CD4-positive, alpha-beta T cell treated with Interferon alpha-2 for 1 hour (primary cell): ENCODE results near the gene IL19.
"Not testable (repeated sequence)": the region's sequence is repeated elsewhere in the genome, so short reads cannot be mapped to it uniquely, and the experiment has no call there.

Source experiments
- DNase-seq, 2 donors: peaks; one replicate each; pipeline ENCODE4 v3.0.0-alpha.2; 2020 to 2022

Gene IL19

GRCh38 chr1:206741142-206741701 is 29.4 kb upstream of the IL19 start:
- no peak for DNase-seq

DNA sequence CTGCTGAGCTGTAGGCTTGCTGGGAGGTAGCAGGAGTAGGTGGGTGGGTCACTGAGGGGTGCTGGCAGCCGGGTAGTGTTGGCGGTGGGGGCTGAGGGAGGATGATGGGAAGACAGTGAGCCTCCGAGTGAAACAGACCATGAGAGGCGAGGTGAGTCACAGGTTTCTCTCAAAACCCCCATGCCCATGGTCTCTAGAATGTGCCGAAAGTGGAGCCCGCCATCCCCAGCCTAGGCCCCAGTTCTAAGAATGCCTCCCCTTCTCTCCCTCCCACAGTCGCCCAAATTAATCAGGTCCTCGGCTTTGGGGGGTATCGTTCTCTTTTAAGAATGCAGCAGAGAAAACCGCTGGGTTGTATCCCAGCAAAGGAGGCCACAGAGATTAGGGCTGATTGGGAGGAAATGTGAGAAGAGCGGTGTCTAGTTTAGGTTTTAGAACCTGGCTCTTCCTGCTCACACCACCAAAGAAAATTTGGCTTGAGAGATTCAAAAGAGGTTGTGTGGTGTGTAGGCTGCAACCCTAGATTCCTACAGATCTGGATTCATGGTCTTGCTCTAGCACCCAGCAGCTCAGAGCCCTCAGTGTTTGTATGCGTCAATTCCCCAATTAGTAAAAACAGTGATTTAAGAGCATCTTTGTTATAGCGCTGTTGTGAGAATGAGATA is 27.7 kb upstream of the IL19 start:
- no peak for DNase-seq

DNA sequence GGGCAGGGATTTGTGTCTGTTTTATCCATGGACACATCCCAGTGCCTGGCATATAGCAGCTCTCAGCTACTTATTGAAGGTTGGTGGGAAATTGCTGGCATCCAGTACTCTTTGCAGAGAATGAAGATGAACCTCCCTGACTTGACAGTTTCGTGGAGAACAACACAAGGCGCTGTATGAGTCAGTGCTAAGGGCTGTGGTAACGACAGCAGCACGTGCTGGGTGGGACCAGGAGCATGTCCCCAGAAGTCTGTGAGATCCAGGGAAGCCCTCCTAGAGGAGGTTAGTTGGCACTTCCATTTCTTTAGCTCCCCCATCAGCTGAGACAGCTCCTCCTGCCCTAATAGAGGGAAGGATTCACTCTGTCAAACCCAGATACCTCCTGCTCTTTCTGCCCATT is 25.9 kb upstream of the IL19 start:
- no peak for DNase-seq

- no peak for DNase-seq
These were observed 25.3 kb upstream of the IL19 start for GRCh38 chr1:206745301-206745700.

DNA sequence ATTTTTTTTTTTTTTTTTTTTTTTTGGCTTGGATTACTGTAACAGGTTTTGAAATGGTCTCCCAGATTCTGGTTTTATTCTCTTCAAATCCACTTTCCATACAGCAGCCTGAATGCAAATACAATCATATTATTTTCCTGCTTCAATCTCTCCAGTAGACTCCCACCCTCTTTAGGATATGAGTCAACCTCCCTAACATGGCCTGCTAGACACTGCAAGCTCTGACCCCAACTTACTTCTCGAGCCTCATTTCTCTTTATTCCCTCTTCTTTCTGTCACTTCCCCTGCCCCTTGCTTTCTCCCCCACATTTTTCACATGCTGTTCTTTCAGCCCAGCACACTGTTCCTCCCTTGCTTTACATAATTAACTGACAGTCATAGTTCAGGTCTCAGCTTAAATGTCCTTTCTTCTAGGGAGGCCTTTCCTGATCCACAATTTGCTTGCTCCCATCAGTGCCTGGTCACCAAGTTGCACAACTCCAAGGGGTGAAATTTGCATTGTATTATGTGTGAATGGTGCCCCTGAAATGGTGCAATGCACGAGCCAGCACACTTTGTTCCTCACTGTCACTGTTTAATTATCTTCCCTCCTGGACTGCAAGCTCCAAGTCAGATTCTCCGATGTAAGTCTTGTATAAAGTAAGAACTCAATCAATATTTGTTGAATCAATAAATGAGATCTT is 22.1 kb upstream of the IL19 start:
- no peak for DNase-seq

DNA sequence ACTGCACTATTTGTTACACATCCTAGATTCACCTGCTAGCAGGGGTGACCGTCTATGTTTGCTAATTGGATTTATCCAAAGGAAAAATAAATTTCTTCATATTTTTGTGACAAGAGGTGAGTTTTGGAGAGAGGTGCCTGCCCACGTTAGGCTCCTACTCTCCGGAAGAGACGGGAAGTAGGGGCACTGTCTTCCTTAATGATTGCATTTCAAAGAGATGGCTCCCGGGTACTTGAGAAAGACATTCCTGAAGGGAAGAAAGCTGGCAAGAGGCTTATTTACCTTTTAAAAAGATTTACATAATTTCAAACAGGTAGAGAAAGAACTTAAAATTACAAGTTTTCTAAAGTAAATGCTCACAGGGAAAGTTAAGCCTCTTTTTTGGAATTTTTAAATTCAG is 18.7 kb upstream of the IL19 start:
- DNase-seq, result no peak

GRCh38 chr1:206752481-206752880 is 18.1 kb upstream of the IL19 start:
- DNase-seq, result no peak

DNA sequence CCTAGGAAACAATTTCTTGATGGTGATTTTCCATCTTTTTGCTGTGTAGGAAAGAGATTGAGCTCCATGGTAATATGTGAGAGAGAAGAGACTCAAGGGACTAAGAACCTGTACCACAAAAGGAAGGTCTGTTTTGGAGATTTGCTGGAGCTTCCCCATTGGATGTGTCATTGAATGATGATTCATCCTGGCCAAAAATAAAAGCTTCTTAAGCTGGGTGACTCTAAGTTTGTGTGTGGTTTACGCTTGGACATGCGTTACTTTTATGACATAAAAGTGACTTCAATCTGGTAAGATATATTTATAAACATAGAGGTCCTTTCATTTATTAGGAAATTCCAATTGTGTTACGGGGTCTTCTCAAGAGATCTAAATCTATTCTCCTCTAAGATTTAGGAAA is 17.4 kb upstream of the IL19 start:
- DNase-seq, result no peak

GRCh38 chr1:206754011-206754410 is 16.6 kb upstream of the IL19 start:
- no peak for DNase-seq

DNA sequence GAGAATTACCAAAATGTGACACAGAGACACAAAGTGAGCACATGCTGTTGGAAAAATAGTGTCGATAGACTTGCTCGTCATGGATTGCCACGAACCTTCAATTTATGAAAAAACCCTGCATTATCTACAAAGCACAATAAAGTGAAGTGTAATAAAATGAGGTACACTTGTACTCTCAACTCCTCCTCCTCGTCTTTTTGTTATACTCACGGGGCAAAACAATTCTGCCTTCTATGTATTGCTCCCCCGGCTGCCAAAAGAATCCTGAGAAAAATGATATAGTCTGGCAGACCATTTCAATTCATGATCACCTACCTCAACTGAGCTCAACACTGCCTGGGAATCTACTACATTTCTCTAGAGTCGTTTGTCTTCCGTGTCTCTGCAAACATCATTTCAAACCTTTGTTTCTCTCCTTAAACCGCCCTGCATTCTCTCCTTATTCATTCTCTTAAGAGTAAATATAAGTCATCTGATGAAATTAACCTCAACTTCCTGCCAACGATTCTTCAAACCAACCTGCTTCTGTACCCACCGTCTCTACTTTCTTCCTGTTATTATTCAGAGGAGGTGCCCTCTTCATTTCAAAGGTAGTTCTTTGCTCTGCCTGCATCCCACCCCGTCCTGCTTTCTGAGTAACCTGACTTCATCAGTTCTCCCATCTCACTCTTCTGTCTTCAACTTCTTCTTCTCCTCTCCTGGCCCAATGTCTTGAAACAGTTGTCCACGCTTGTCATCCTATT is 12.9 kb upstream of the IL19 start:
- peak in 1 of 2 donors; percentile 67 for DNase-seq

GRCh38 chr1:206760590-206760989 is 10.0 kb upstream of the IL19 start:
- DNase-seq, result no peak

- DNase-seq, result no peak
These were observed 9.3 kb upstream of the IL19 start for GRCh38 chr1:206761159-206761768.

GRCh38 chr1:206762741-206763364 is 7.7 kb upstream of the IL19 start:
- not testable (repeated sequence) for DNase-seq

- not testable (repeated sequence) for DNase-seq
These were observed 4.8 kb upstream of the IL19 start for GRCh38 chr1:206765771-206766170.

GRCh38 chr1:206766251-206766856 is 4.2 kb upstream of the IL19 start:
- DNase-seq, result peak; percentile 77 to 83

DNA sequence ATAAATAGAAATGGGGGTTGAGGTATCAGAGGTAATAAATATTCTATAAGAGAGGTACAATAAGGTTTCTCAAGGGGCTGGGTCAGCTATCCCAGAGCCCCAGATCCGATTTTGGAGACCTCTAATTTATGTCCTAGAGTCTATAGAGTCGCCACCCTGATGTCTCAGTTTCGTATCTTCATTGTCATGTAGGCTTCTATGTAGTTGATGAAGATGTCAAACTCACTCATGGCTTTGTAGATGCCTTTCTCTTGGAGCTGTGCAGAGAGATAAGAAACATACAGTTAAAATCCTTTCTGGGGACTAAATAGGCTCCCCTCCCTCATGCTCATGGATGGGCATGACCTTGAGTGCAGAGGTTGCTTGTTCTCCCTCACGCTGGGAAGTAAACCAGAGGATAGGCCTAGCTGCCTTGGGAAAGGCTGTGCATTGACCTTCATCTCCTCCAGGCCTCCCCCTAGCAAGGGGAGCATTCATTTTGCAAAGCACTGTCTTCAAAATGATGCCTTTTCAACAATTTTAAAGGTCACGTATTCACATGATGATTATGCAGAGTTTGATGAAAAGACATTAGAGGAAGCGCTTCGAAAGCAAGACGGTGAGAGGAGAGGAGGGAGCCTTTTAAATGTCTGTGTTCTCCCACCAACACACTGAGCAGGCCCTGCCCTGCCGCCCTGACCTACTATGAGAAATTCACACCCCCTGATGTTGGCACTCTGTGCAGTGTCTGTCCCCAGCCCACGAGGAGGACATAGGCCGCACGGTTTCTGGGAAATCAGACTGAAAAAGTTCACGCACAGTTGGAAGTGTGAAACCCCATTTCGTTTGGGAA is 1.9 kb upstream of the IL19 start:
- DNase-seq, result no peak

DNA sequence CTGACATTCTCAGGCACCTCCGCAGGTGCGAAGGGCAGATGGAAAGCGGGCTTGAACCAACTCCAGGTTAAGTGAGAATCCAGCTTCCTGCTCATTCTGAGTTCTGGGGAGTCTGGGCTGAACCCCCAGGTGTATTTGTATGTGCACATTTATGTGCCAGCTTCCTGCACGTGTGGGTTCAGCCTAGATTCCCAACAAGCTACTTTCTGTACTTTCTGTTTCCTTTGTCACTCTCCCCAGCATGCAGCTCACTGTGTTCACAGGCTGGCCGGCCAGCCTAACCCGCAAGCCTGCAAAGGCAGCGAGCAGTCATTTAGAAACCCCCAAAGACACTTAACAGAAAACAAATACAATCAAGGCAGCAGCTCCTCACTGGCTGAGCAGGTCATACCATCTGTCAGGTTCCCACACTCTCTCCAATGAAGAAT is 1.3 kb upstream of the IL19 start:
- DNase-seq, result peak; percentile 25 to 66

- no peak for DNase-seq
These were observed 742 bp downstream of the IL19 start for GRCh38 chr1:206771338-206771692.

GRCh38 chr1:206772243-206772937 is 1.8 kb downstream of the IL19 start, which contains the start of gene IL10:
TSS of gene IL10 (minus strand) at chr1:206772494. CDS start at chr1:206772435, 59 bp downstream.
- no peak for DNase-seq

- no peak for DNase-seq
These were observed 3.5 kb downstream of the IL19 start for GRCh38 chr1:206774093-206774492.

DNA sequence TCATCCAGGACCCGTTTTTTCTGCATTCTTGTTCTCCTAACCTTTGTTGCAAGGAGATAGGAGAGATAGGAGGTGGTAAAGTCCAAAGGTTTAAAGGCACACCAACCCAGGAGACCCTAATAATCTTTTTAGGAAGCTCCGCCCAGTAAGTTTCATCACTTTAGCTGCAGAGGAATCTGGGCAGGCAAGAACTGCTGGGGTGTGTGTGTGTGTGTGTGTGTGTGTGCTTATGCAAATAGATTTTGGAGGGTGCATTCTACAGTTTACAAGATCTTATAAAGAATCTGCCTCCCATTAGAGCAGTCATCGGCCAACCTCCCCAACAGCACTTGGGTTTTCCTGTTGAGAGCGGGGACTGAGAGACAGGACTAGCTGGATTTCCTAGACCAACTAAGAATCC is 5.7 kb downstream of the IL19 start:
- DNase-seq, result no peak
